Left renal cortex interstitium (tissue), 4 donors: Measurements from ENCODE around the gene UNK. TPM values are rescaled to one million over a fixed set of nuclear protein-coding genes. Genes with fewer than 3 reads are reported as not detected.
"Not testable (repeated sequence)": the region's sequence is repeated elsewhere in the genome, so short reads cannot be mapped to it uniquely, and the experiment has no call there.

Experiments
- DNase-seq, 4 donors: peaks; one replicate each; pipeline ENCODE4 v3.0.0-alpha.2; 2013; ENCODE audit warnings: low read depth in 4 of 4, low spot score in 2 of 4, missing footprints in 1 of 4
- polyA plus RNA-seq, 4 donors: library from polyadenylated mRNA; unstranded; fragments of 120-200 nt; gene quantifications; one replicate each; pipeline ENCODE4 v1.2.1, GENCODE V29; 2013; ENCODE audit not compliant: insufficient read length in 4 of 4

The UNK gene
- polyA plus RNA-seq, 4 donors, result 32.5 to 55.4 (median 44.9) TPM

GRCh38 chr17:75771334-75772281, 13.0 kb upstream of the UNK start:
- DNase-seq, result no peak

- DNase-seq, result no peak
These were observed 11.3 kb upstream of the UNK start for GRCh38 chr17:75773121-75773807.

GRCh38 chr17:75773808-75774470, 10.7 kb upstream of the UNK start:
- no peak for DNase-seq

- DNase-seq, result no peak
These were observed 10.1 kb upstream of the UNK start for GRCh38 chr17:75774471-75774990.

- no peak for DNase-seq
These were observed 9.5 kb upstream of the UNK start for GRCh38 chr17:75774991-75775668.

GRCh38 chr17:75776386-75777295, 8.0 kb upstream of the UNK start:
- DNase-seq, result no peak

- no peak for DNase-seq
These were observed 7.2 kb upstream of the UNK start for GRCh38 chr17:75777296-75777922.

- DNase-seq, result not testable (repeated sequence)
These were observed 6.3 kb upstream of the UNK start for GRCh38 chr17:75778066-75778860.

- no peak for DNase-seq
These were observed 5.8 kb upstream of the UNK start for GRCh38 chr17:75778861-75779249.

- DNase-seq, result peak; percentile 98 to 99 (median 98)
These were observed 5.2 kb upstream of the UNK start for GRCh38 chr17:75779250-75779986.

- DNase-seq, result no peak
These were observed 4.4 kb upstream of the UNK start for GRCh38 chr17:75779987-75780889.

GRCh38 chr17:75783069-75783783, 1.4 kb upstream of the UNK start:
- DNase-seq, result peak in 1 of 4 donors; percentile 76

- DNase-seq, result no peak
These were observed 668 bp upstream of the UNK start for GRCh38 chr17:75783803-75784472.

GRCh38 chr17:75785016-75785890, 647 bp downstream of the UNK start:
- peak in 3 of 4 donors; percentile 82 to 88 (median 83) for DNase-seq
